ENCODE results near the gene TFR2.

- no peak for TF ChIP-seq CTCF (conservative IDR thresholded peaks at IDR 0.05; ENCODE audit: low read depth, low read length)
- no peak for TF ChIP-seq ELK1 (IDR thresholded peaks at IDR 0.05; ENCODE audit: borderline replicate concordance, low read depth, low read length)
- TF ChIP-seq POLR2A (IDR thresholded peaks at IDR 0.05; ENCODE audit: low read depth, low read length) = no peak
- TF ChIP-seq MAFK (IDR thresholded peaks at IDR 0.05; ENCODE audit: low read depth, low read length) = no peak
- TF ChIP-seq CEBPB (IDR thresholded peaks at IDR 0.05; ENCODE audit: low read depth, low read length) = no peak
- no peak for TF ChIP-seq FOS (IDR thresholded peaks at IDR 0.05; ENCODE audit: low read depth, low read length)
- TF ChIP-seq MXI1 (IDR thresholded peaks at IDR 0.05; ENCODE audit: borderline replicate concordance, low read depth, low read length) = no peak
- no peak for TF ChIP-seq SMC3 (IDR thresholded peaks at IDR 0.05; ENCODE audit: low read depth, low read length)
- TF ChIP-seq RFX5 (IDR thresholded peaks at IDR 0.05; ENCODE audit: low read depth, low read length) = no peak
- no peak for TF ChIP-seq NFE2L2 (IDR thresholded peaks at IDR 0.05; ENCODE audit: low read depth, low read length)
- TF ChIP-seq RAD21 (IDR thresholded peaks at IDR 0.05; ENCODE audit: low read length) = no peak
- no peak for TF ChIP-seq MAZ (IDR thresholded peaks at IDR 0.05; ENCODE audit: borderline replicate concordance, low read depth, low read length)
These were observed 8.6 kb upstream of the TFR2 start for GRCh38 chr7:100649826-100650565.

Measured in IMR-90 (cell line).